ENCODE results near the gene DCAF6.
"Not testable (repeated sequence)": the region's sequence is repeated elsewhere in the genome, so short reads cannot be mapped to it uniquely, and the experiment has no call there.

DCAF6 gene

GRCh38 chr1:167936068-167936929, at the start of gene DCAF6:
DCAF6 (plus strand) TSS chr1:167936683; CDS start chr1:167936912, 229 bp downstream.
- peak; percentile 98 for DNase-seq (ENCODE audit: low spot score)

GRCh38 chr1:167887187-167887586, 49.3 kb upstream of the DCAF6 start:
- DNase-seq (ENCODE audit: low spot score), result not testable (repeated sequence)

- DNase-seq (ENCODE audit: low spot score), result no peak
These were observed 46.1 kb upstream of the DCAF6 start for GRCh38 chr1:167890400-167890799.

GRCh38 chr1:167893798-167894197, 42.7 kb upstream of the DCAF6 start:
- no peak for DNase-seq (ENCODE audit: low spot score)

GRCh38 chr1:167898578-167899222, 37.8 kb upstream of the DCAF6 start:
- no peak for DNase-seq (ENCODE audit: low spot score)

- no peak for DNase-seq (ENCODE audit: low spot score)
These were observed 37.2 kb upstream of the DCAF6 start for GRCh38 chr1:167899253-167899681.

- DNase-seq (ENCODE audit: low spot score), result no peak
These were observed 35.6 kb upstream of the DCAF6 start for GRCh38 chr1:167900907-167901306.

GRCh38 chr1:167904652-167905130, 31.8 kb upstream of the DCAF6 start:
- DNase-seq (ENCODE audit: low spot score), result no peak

- no peak for DNase-seq (ENCODE audit: low spot score)
These were observed 31.3 kb upstream of the DCAF6 start for GRCh38 chr1:167905182-167905581.

GRCh38 chr1:167905671-167906070, 30.8 kb upstream of the DCAF6 start:
- DNase-seq (ENCODE audit: low spot score), result no peak

GRCh38 chr1:167909691-167910180, 26.7 kb upstream of the DCAF6 start:
- no peak for DNase-seq (ENCODE audit: low spot score)

GRCh38 chr1:167910530-167910929, 26.0 kb upstream of the DCAF6 start:
- no peak for DNase-seq (ENCODE audit: low spot score)

GRCh38 chr1:167911413-167911812, 25.1 kb upstream of the DCAF6 start:
- DNase-seq (ENCODE audit: low spot score), result no peak

GRCh38 chr1:167912294-167912693, 24.2 kb upstream of the DCAF6 start:
- no peak for DNase-seq (ENCODE audit: low spot score)

GRCh38 chr1:167913895-167914496, 22.5 kb upstream of the DCAF6 start, which contains the start of gene ADCY10:
ADCY10 (minus strand) TSS chr1:167914134; CDS start chr1:167905140, 8,994 bp downstream.
- DNase-seq (ENCODE audit: low spot score), result no peak

- DNase-seq (ENCODE audit: low spot score), result no peak
These were observed 20.9 kb upstream of the DCAF6 start for GRCh38 chr1:167915569-167915968.

- no peak for DNase-seq (ENCODE audit: low spot score)
These were observed 19.5 kb upstream of the DCAF6 start for GRCh38 chr1:167916766-167917511.

- DNase-seq (ENCODE audit: low spot score), result no peak
These were observed 14.5 kb upstream of the DCAF6 start for GRCh38 chr1:167922023-167922422.

GRCh38 chr1:167922611-167923074, 13.8 kb upstream of the DCAF6 start:
- no peak for DNase-seq (ENCODE audit: low spot score)

- peak; percentile 52 for DNase-seq (ENCODE audit: low spot score)
These were observed 13.0 kb upstream of the DCAF6 start for GRCh38 chr1:167923324-167924056.

- DNase-seq (ENCODE audit: low spot score), result peak; percentile 49
These were observed 12.4 kb upstream of the DCAF6 start for GRCh38 chr1:167924102-167924501.

All from hematopoietic multipotent progenitor cell treated with erythropoietin and hydrocortisone succinate and interleukin-3 and kit ligand, for 17 days (in vitro differentiated cells).